ENCODE measurements around the gene RTBDN. TPM values are rescaled to one million over a fixed set of nuclear protein-coding genes. Genes with fewer than 3 reads are reported as not detected.
"Not testable (repeated sequence)": the region's sequence is repeated elsewhere in the genome, so short reads cannot be mapped to it uniquely, and the experiment has no call there.

RTBDN gene
- total RNA-seq, 1 donor from 2014 or later, result not detected

- DNase-seq (ENCODE audit: low spot score) (no peak), ATAC-seq (no peak)
Observed at GRCh38 chr19:12825254-12826131, 8.9 kb downstream of the RTBDN start.

DNA sequence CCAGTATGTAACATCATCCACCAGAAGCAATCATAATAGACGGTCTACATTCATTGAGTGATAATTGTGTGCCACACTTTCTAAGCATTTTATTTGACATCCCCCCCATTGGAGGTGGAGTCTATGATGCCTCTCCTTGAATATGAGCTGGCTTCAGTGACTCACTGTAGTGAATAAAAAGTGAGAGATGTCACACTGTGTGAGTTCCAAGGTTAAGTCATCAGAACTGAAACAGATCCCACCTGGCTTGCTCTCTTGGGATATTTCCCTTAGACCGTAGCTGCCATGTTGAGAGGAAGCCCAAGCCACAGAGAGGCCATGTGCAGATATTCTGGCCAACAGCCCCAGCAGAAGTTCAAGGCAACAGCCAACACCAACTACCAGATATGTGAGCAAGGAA is 12.6 kb downstream of the RTBDN start:
- DNase-seq (ENCODE audit: low spot score) (no peak), ATAC-seq (no peak)

- ATAC-seq, result not testable (repeated sequence)
Observed at GRCh38 chr19:12817810-12818209, 16.6 kb downstream of the RTBDN start.

GRCh38 chr19:12817188-12817587 is 17.2 kb downstream of the RTBDN start:
- not testable (repeated sequence) for DNase-seq (ENCODE audit: low spot score); ATAC-seq

More at GRCh38 chr19:12817810-12818209, 16.6 kb downstream of the RTBDN start:
- not testable (repeated sequence) for DNase-seq (ENCODE audit: low spot score)

DNA sequence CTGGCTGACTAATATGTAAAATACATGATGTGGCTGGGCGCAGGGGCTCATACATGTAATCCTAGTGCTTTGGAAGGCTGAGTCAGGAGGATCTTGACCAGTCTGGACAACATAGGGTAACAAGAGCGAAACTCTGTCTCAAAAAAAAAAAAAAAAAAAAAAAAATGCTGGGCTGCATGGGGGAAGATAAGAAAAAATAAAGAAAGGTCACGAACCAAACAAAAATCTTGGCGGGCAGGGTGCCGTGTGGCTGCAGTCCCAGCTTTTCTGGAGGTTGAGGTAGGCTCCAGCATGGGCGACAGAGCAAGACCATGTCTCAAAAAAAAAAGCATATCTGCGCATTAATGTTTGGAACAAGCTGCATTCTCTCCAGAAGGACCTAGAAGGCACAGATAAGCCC is 19.3 kb downstream of the RTBDN start:
- ATAC-seq, result no peak
- no peak for DNase-seq (ENCODE audit: low spot score)

GRCh38 chr19:12806242-12807081 is 27.9 kb downstream of the RTBDN start, which contains the start of gene RNASEH2A:
Gene RNASEH2A (plus strand): TSS chr19:12806584. CDS start chr19:12806674, 90 bp downstream.
- DNase-seq (ENCODE audit: low spot score) (peak; percentile 90), ATAC-seq (peak; percentile 83)

- ATAC-seq (no peak), DNase-seq (ENCODE audit: low spot score) (no peak)
Observed at GRCh38 chr19:12804051-12804450, 30.3 kb downstream of the RTBDN start.

GRCh38 chr19:12802267-12803106 is 31.9 kb downstream of the RTBDN start:
- DNase-seq (ENCODE audit: low spot score) (no peak), ATAC-seq (peak; percentile 52)

DNA sequence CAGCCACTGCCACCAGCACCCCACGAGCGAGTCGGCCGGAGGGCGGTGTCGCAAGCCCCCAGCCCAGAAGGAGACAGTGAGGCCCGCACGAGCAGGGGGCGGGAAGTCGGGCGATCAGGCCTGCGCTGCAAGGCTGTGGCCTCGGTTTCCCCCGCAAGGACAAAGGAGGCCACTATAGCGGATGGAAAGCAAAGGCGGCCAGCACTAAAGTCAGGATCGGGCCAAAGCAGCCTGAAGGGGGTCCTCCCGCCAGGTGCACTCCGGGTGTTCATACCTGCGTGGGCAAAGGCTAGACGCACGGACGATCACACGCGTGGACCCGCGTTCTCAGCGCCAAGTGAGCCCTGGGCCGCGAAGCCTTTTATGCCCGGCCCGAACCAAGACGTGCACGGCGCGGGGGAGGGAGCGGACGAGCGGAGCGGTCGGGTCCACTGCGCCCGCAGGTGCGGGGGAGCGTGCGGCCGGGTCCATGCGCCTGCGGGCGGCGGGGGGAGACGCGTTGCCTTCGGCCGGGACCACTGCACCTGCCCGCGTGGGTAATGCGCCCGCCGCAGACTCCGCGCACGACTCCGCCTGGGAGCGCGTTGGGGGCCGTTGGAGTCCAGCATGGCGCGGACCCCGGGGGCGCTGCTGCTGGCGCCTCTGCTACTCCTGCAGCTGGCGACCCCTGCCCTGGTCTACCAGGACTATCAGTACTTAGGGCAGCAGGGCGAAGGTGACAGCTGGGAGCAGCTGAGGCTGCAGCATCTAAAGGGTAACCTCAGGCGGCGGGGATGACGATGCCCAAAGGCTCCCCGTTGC is 32.7 kb downstream of the RTBDN start, which contains the start of the genes PRDX2 and THSD8:
Gene PRDX2 (minus strand): TSS at position 335 of the 801 bp plus-strand sequence. CDS start 539 bp downstream, outside the sequence.
Gene THSD8 (plus strand): TSS at position 604 of the 801 bp plus-strand sequence. CDS start 3 bp downstream, at position 607.
- DNase-seq (ENCODE audit: low spot score) (peak; percentile 88), ATAC-seq (peak; percentile 92)

DNA sequence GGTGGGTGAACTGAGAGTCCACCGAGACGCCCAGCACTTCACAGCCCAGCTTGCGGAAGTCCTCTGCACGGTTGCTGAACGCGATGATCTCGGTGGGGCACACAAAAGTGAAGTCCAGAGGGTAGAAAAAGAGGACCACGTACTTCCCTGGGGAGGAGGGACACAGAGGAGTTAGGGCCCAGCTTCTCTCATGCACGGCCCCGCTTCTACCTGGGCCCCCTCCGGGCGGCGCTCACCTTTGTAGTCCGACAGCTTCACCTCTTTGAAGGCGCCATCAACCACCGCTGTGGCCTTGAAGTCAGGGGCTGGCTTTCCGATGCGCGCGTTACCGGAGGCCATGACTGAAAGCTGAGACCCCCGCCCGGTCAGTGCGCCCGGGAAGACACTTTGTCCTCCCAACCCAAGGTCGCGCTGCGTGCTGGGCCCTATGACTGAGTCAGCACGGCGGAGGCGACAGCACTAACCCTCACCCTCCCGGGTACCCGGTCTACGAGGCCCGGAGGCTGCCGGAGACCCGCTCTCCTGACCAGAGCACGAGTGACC is 33.4 kb downstream of the RTBDN start:
- no peak for DNase-seq (ENCODE audit: low spot score)
- ATAC-seq, result peak; percentile 19

- DNase-seq (ENCODE audit: low spot score), result no peak
- no peak for ATAC-seq
Observed at GRCh38 chr19:12800466-12800770, 34.0 kb downstream of the RTBDN start.

DNA sequence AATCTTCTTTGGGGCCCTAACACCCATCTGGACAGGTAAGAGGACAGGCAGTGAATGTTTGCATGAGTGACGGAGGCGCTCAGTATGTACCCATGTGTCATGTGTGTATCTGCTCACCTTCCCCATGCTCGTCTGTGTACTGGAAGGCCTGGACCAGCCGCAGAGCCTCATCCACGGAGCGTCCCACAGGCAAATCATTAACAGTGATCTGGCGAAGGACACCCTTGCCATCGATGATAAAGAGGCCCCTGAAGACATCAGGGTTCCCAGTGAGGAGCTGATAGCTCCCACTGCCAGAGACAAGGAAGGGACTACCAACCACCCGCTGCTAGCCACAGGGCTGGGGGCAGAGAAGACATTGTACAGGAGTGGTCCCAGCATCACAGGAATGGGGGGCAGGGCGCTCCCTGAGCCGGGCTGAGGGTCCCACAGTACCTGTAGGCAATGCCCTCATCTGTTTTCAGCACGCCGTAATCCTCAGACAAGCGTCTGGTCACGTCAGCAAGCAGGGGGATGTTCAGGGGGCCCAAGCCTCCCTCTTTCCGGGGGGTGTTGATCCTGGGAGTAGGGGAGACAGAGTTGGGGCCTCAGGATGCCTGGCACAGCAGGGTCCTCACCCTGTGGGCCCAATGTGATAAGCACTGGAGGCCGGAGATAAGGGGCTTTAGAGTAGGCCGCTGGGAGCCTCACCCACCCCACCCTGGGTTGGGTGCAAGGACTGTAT is 34.5 kb downstream of the RTBDN start:
- no peak for DNase-seq (ENCODE audit: low spot score)
- ATAC-seq, result no peak

GRCh38 chr19:12797607-12798006 is 36.8 kb downstream of the RTBDN start:
- ATAC-seq; DNase-seq (ENCODE audit: low spot score): not testable (repeated sequence)

DNA sequence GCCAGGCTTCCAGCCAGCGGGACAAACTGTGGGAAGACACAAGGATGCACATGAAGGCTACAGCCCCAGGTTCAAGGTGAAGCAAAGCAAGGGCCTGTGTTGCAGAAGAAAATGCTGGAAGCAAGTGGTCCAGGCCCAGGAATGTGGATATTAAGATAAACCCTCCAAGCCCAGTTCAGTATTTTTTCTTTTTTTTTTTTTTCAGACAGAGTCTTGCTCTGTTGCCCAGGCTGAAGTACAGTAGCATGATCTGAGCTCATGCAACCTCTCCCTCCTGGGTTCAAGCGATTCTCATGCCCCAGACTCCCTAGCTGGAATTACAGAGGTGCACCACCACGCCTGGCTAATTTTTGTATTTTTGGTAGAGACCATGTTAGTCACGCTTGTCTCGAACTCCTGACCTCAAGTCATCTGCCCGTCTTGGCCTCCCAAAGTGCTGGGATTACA is 37.2 kb downstream of the RTBDN start:
- no peak for DNase-seq (ENCODE audit: low spot score)
- no peak for ATAC-seq

DNA sequence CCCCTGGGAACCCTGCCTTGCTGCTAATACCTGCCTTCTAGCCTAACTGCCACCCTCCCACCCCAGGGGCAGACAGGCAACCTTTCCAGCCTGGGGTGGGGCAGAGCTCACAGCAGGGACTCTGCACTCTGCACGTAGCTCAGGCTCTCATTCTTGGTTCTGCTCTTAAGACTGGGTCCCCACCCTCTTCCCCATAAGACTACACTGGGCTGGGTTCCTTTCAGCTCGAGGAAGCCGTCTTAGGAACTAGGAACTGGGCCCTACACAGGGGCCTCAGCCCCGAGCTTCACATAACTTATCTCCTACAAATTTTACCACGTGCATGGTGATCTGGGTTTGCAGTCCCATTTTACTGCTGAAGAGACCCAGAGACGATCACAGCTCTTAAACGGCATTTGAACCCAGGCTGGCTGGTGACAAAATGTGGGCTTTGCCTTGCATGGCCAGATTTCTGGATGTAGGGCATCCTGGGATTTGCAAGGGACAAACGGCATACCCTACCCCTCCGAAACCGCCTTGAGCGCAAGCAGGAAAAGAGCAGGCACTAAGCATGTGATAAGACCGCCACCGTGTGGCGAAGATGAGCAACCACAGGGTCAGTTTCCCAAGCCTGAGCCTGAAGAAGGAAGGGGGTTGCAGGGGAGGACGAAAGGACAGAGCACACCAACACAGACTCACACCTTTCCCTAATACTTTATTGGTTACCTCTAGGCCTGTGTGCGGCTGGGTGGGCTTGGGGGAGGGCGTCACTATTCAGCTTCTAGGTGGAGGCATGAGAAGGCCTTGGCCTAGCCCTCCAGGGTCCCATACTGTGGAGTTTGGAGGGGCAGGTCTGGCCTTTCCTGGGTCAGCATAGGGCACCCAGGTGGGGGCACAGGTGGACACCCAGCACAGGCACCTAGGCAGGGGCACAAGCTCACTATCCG is 38.0 kb downstream of the RTBDN start:
- DNase-seq (ENCODE audit: low spot score) (peak; percentile 76), ATAC-seq (peak; percentile 45)

GRCh38 chr19:12794971-12795381 is 39.4 kb downstream of the RTBDN start:
- no peak for DNase-seq (ENCODE audit: low spot score)
- ATAC-seq, result no peak

DNA sequence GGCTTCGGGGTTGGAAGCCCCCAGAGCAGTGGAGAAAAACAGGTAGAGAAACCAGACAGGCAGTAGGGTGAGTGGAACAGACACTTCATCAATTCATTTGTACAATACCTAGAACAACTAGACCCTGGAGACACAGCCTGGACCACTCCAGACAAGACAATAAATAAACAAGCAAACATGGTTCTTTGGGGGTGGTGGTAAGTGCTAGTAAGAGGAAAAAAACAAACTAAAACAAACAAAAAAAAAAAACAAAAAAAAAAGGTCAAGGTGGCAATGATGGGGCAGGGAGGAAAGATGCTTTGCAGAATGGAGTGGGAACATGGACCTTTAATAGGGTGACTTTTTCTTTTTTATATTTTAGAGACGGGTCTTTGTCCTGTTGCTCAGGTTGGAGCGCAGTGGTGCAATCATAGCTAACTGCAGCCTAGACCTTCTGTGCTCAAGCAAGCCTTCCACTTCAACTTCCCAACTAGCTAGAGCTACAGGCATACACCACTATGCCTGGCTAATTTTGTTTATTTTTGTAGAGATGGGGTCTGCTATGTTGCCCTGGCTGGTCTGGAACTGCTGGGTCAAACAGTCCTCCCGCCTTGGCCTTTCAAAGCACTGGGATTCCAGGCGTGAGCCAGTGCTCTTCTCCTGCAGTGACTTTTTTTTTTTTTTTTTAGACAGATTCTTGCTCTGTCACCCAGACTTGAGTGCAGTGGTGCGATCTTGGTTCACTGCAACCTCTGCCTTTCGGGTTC is 40.0 kb downstream of the RTBDN start:
- ATAC-seq (no peak), DNase-seq (ENCODE audit: low spot score) (no peak)

All from left lobe of liver (tissue), 2 donors.